ENCODE results near the gene SH3GL2.

Gene SH3GL2

GRCh38 chr9:17726298-17726697 is 147.4 kb downstream of the SH3GL2 start:
- no peak for TF ChIP-seq POLR2A (IDR thresholded peaks at IDR 0.05; ENCODE audit: low read length)
- TF ChIP-seq GATA1 (IDR thresholded peaks at IDR 0.05; ENCODE audit: low read depth, low read length): no peak
- no peak for DNase-seq

GRCh38 chr9:17730899-17731298 is 152.0 kb downstream of the SH3GL2 start:
- DNase-seq: no peak
- TF ChIP-seq POLR2A (IDR thresholded peaks at IDR 0.05; ENCODE audit: low read length) (no peak), GATA1 (IDR thresholded peaks at IDR 0.05; ENCODE audit: low read depth, low read length) (no peak)

GRCh38 chr9:17731308-17731707 is 152.4 kb downstream of the SH3GL2 start:
- TF ChIP-seq POLR2A (IDR thresholded peaks at IDR 0.05; ENCODE audit: low read length) (no peak), GATA1 (IDR thresholded peaks at IDR 0.05; ENCODE audit: low read depth, low read length) (no peak)
- no peak for DNase-seq

GRCh38 chr9:17734674-17735073 is 155.8 kb downstream of the SH3GL2 start:
- DNase-seq: no peak
- no peak for TF ChIP-seq POLR2A (IDR thresholded peaks at IDR 0.05; ENCODE audit: low read length)
- no peak for TF ChIP-seq GATA1 (IDR thresholded peaks at IDR 0.05; ENCODE audit: low read depth, low read length)

GRCh38 chr9:17735859-17736258 is 157.0 kb downstream of the SH3GL2 start:
- TF ChIP-seq POLR2A (IDR thresholded peaks at IDR 0.05; ENCODE audit: low read length) (no peak), GATA1 (IDR thresholded peaks at IDR 0.05; ENCODE audit: low read depth, low read length) (no peak)
- DNase-seq: no peak

GRCh38 chr9:17739022-17739421 is 160.2 kb downstream of the SH3GL2 start:
- TF ChIP-seq POLR2A (IDR thresholded peaks at IDR 0.05; ENCODE audit: low read length) (no peak), GATA1 (IDR thresholded peaks at IDR 0.05; ENCODE audit: low read depth, low read length) (no peak)
- no peak for DNase-seq

- TF ChIP-seq GATA1 (IDR thresholded peaks at IDR 0.05; ENCODE audit: low read depth, low read length): no peak
- no peak for TF ChIP-seq POLR2A (IDR thresholded peaks at IDR 0.05; ENCODE audit: low read length)
- DNase-seq: no peak
Observed at GRCh38 chr9:17739736-17740135, 160.9 kb downstream of the SH3GL2 start.

- TF ChIP-seq GATA1 (IDR thresholded peaks at IDR 0.05; ENCODE audit: low read depth, low read length) (no peak), POLR2A (IDR thresholded peaks at IDR 0.05; ENCODE audit: low read length) (no peak)
- DNase-seq: no peak
Observed at GRCh38 chr9:17742067-17742466, 163.2 kb downstream of the SH3GL2 start.

GRCh38 chr9:17744786-17745185 is 165.9 kb downstream of the SH3GL2 start:
- no peak for DNase-seq
- no peak for TF ChIP-seq GATA1 (IDR thresholded peaks at IDR 0.05; ENCODE audit: low read depth, low read length)
- no peak for TF ChIP-seq POLR2A (IDR thresholded peaks at IDR 0.05; ENCODE audit: low read length)

GRCh38 chr9:17750269-17750668 is 171.4 kb downstream of the SH3GL2 start:
- TF ChIP-seq POLR2A (IDR thresholded peaks at IDR 0.05; ENCODE audit: low read length): no peak
- TF ChIP-seq GATA1 (IDR thresholded peaks at IDR 0.05; ENCODE audit: low read depth, low read length): no peak
- DNase-seq: no peak

GRCh38 chr9:17751486-17751885 is 172.6 kb downstream of the SH3GL2 start:
- no peak for TF ChIP-seq POLR2A (IDR thresholded peaks at IDR 0.05; ENCODE audit: low read length)
- no peak for TF ChIP-seq GATA1 (IDR thresholded peaks at IDR 0.05; ENCODE audit: low read depth, low read length)
- no peak for DNase-seq

- TF ChIP-seq GATA1 (IDR thresholded peaks at IDR 0.05; ENCODE audit: low read depth, low read length): no peak
- TF ChIP-seq POLR2A (IDR thresholded peaks at IDR 0.05; ENCODE audit: low read length): no peak
- no peak for DNase-seq
Observed at GRCh38 chr9:17752021-17752420, 173.2 kb downstream of the SH3GL2 start.

GRCh38 chr9:17757816-17758215 is 178.9 kb downstream of the SH3GL2 start:
- TF ChIP-seq GATA1 (IDR thresholded peaks at IDR 0.05; ENCODE audit: low read depth, low read length) (no peak), POLR2A (IDR thresholded peaks at IDR 0.05; ENCODE audit: low read length) (no peak)
- DNase-seq: no peak

- no peak for DNase-seq
- TF ChIP-seq GATA1 (IDR thresholded peaks at IDR 0.05; ENCODE audit: low read depth, low read length): no peak
- no peak for TF ChIP-seq POLR2A (IDR thresholded peaks at IDR 0.05; ENCODE audit: low read length)
Observed at GRCh38 chr9:17760250-17760649, 181.4 kb downstream of the SH3GL2 start.

- no peak for DNase-seq
- no peak for TF ChIP-seq GATA1 (IDR thresholded peaks at IDR 0.05; ENCODE audit: low read depth, low read length)
- no peak for TF ChIP-seq POLR2A (IDR thresholded peaks at IDR 0.05; ENCODE audit: low read length)
Observed at GRCh38 chr9:17761984-17762676, 183.3 kb downstream of the SH3GL2 start.

Data from erythroblast (primary cell).